OCI-LY3 (cell line): Measurements from ENCODE around the gene HIPK4.

Experiments
- H2AFZ ChIP-seq: fragments of 200-600, 300-600 bp; shearing (Covaris generic); 2 replicates; pipeline ENCODE4 v1.6.0; 2014; ENCODE audit warnings: antibody characterized with exemption, low read depth, low read length
- H3K27ac ChIP-seq: fragments of 200-600, 300-600 bp; sonication (generic); 2 replicates; pipeline ENCODE4 v1.5.1; 2014; ENCODE audit warnings: mild to moderate bottlenecking, low read length, moderate library complexity, mixed read lengths
- H3K27me3 ChIP-seq: fragments of 200-600, 300-600 bp; sonication (generic); 2 replicates; pipeline ENCODE4 v1.6.1; 2014; ENCODE audit warnings: low read depth, low read length, mixed read lengths
- H3K36me3 ChIP-seq: fragments of 200-600, 300-600 bp; sonication (generic); replicated peaks from 2 replicates; pipeline ENCODE3; 2014; ENCODE audit warnings: low read depth, low read length, mixed read lengths
- H3K4me1 ChIP-seq: fragments of 300-600, 200-600 bp; sonication (generic); 2 replicates; pipeline ENCODE4 v1.6.1; 2014; ENCODE audit warnings: low read length, mixed read lengths
- H3K4me2 ChIP-seq: fragments of 200-600, 300-600 bp; sonication (generic); 2 replicates; pipeline ENCODE4 v1.6.1; 2014; ENCODE audit warnings: low read length, mixed read lengths
- H3K4me3 ChIP-seq: fragments of 300-600, 200-600 bp; sonication (generic); 2 replicates; pipeline ENCODE4 v1.5.1; 2014; ENCODE audit warnings: antibody characterized with exemption, mild to moderate bottlenecking, low read length, moderate library complexity
- H3K79me2 ChIP-seq: fragments of 300-600, 200-600 bp; shearing (Covaris generic); 2 replicates; pipeline ENCODE4 v1.6.1; 2014; ENCODE audit warnings: mild to moderate bottlenecking, low read length, mixed read lengths
- H3K9ac ChIP-seq: fragments of 300-600, 200-600 bp; shearing (Covaris generic); 2 replicates; pipeline ENCODE4 v1.6.0; 2014; ENCODE audit warnings: mild to moderate bottlenecking, low read length, moderate library complexity
- H3K9me3 ChIP-seq: fragments of 200-600, 300-600 bp; shearing (Covaris generic); 2 replicates; pipeline ENCODE4 v1.6.1; 2014; ENCODE audit warnings: low read length, mixed read lengths; ENCODE audit not compliant: insufficient read depth
- H4K20me1 ChIP-seq: fragments of 200-600, 300-600 bp; sonication (generic); 2 replicates; pipeline ENCODE4 v1.6.1; 2016; ENCODE audit warnings: low read length, mixed read lengths; ENCODE audit not compliant: insufficient read depth
- CTCF ChIP-seq: fragments of 200-600, 300-600 bp; sonication (generic); IDR thresholded peaks from 2 replicates; pipeline ENCODE4 v1.5.1; 2014; ENCODE audit warnings: antibody characterized with exemption, low read length, low read depth
- EZH2phosphoT487 ChIP-seq: fragments of 200-600 bp; shearing (Covaris generic); IDR thresholded peaks from 2 replicates; pipeline ENCODE4 v1.6.1; 2018; ENCODE audit warnings: antibody characterized with exemption, mixed run types, low read depth

HIPK4 gene

GRCh38 chr19:40415768-40416167, 25.8 kb upstream of the HIPK4 start:
- H3K4me3 ChIP-seq: no peak overlapping the region
- no peak overlapping the region for H3K27ac ChIP-seq
- no peaks in the 10 kb centered on the region for H3K4me1 ChIP-seq
- no peaks in the 10 kb centered on the region for H4K20me1 ChIP-seq
- no peaks in the 10 kb centered on the region for H3K36me3 ChIP-seq
- no peaks in the 10 kb centered on the region for H3K79me2 ChIP-seq
- H3K9me3 ChIP-seq: no peaks in the 10 kb centered on the region
- no peaks in the 10 kb centered on the region for H3K27me3 ChIP-seq
- H3K9ac ChIP-seq: no peak overlapping the region
- no peak overlapping the region for H2AFZ ChIP-seq
- H3K4me2 ChIP-seq: no peak overlapping the region
- TF ChIP-seq CTCF (no peak), EZH2phosphoT487 (no peak)

GRCh38 chr19:40414542-40415535, 24.9 kb upstream of the HIPK4 start:
- no peaks in the 10 kb centered on the region for H3K36me3 ChIP-seq
- TF ChIP-seq CTCF (no peak), EZH2phosphoT487 (no peak)
- no peak overlapping the region for H3K4me2 ChIP-seq
- no peaks in the 10 kb centered on the region for H3K9me3 ChIP-seq
- no peaks in the 10 kb centered on the region for H3K27me3 ChIP-seq
- no peaks in the 10 kb centered on the region for H3K79me2 ChIP-seq
- no peak overlapping the region for H3K4me3 ChIP-seq
- peaks cover 1% of the 10 kb centered on the region; the same call in 1 of the 2 replicates for H3K4me1 ChIP-seq
- no peak overlapping the region for H2AFZ ChIP-seq
- no peaks in the 10 kb centered on the region for H4K20me1 ChIP-seq
- H3K27ac ChIP-seq: no peak overlapping the region
- no peak overlapping the region for H3K9ac ChIP-seq

- Histone ChIP-seq H3K4me2 (no peak within 1 kb of the TSS), H2AFZ (no peak within 1 kb of the TSS), H3K9ac (no peak within 1 kb of the TSS), H3K36me3 (no peaks in the 10 kb centered on the region), H4K20me1 (no peaks in the 10 kb centered on the region), H3K27ac (no peak within 1 kb of the TSS), H3K4me1 (peaks cover 4% of the 10 kb centered on the region; the same call in 1 of the 2 replicates), H3K4me3 (no peak within 1 kb of the TSS), H3K9me3 (no peaks in the 10 kb centered on the region), H3K27me3 (no peaks in the 10 kb centered on the region), H3K79me2 (no peaks in the 10 kb centered on the region)
- no peak for TF ChIP-seq CTCF
- no peak for TF ChIP-seq EZH2phosphoT487
Measured at GRCh38 chr19:40413291-40413845, 23.4 kb upstream of the HIPK4 start, which contains the start of gene PRX. Gene PRX (minus strand): TSS chr19:40413378. CDS start chr19:40407932, 5,446 bp downstream.

GRCh38 chr19:40412866-40413265, 22.9 kb upstream of the HIPK4 start:
- TF ChIP-seq EZH2phosphoT487: no peak
- TF ChIP-seq CTCF: no peak
- no peaks in the 10 kb centered on the region for H4K20me1 ChIP-seq
- H3K27ac ChIP-seq: no peak overlapping the region
- peaks cover 4% of the 10 kb centered on the region; the same call in 1 of the 2 replicates for H3K4me1 ChIP-seq
- no peak overlapping the region for H3K9ac ChIP-seq
- H3K4me2 ChIP-seq: no peak overlapping the region
- no peak overlapping the region for H2AFZ ChIP-seq
- no peaks in the 10 kb centered on the region for H3K36me3 ChIP-seq
- no peak overlapping the region for H3K4me3 ChIP-seq
- no peaks in the 10 kb centered on the region; the same call in 1 of the 2 replicates for H3K27me3 ChIP-seq
- H3K79me2 ChIP-seq: no peaks in the 10 kb centered on the region
- H3K9me3 ChIP-seq: no peaks in the 10 kb centered on the region
